Stimulated activated CD8-positive, alpha-beta memory T cell treated with anti-CD3 and anti-CD28 coated beads, Interleukin-7, amount 100 ng/mL, for 1 hour (primary cell): ENCODE measurements around the gene CCDC149.

Experiments
- DNase-seq, 2 donors: peaks; one replicate each; pipeline ENCODE4 v3.0.0-alpha.2; 2020; ENCODE audit warnings: low read depth in 2 of 2

CCDC149 gene

DNA sequence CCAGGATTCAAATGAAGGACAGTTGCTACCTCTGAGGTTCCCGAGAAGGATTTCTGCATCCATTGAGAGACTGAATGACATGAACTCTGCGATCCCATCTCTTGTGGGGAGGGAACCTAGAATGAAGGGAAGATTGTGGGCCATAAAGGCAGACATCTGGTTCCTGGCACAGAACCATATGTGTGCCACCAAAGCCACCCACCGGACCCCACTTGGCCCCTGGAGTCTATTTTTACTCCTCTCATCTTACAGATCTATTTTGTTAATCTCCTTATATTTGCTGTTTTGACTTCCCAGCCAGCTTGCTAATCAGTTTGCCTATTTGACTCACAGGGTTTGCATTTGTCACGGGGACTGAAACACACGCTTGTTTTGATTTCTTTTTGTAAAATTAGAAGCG lies 110.2 kb downstream of the CCDC149 start:
- DNase-seq, result no peak

DNA sequence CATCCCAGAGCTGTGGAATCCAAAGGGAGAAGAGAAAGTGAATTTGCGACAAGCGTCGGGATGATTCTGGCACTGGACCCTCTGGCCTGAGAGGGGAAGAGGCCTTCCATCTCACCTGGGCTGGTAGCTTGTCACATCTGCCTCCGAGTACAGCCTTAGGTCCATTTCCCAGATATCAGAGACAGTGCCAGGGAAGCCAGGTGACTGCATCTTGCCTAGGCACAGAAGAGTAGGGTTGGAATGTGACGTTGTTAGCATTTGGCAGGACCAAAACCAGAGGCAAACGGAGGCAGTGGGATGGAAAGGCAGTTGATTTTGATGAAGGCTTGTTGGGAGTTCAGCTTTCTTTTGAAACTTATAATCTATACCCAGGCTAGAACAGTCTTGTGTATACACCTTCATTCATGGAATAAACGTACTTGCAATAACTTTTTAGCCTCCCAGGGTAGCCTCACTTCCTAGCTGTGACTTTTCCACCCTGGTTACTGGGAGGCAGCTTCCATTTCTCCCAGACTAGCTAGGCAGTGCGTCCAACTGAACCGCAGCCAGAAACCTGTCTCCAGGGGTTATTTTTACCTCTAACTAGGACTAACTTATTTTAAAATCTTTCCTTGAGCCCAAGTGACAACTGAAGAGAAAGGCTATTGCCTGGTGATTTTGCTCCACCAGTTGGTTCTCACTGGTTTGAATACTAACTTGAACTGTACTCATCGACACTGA lies 111.5 kb downstream of the CCDC149 start:
- no peak for DNase-seq

DNA sequence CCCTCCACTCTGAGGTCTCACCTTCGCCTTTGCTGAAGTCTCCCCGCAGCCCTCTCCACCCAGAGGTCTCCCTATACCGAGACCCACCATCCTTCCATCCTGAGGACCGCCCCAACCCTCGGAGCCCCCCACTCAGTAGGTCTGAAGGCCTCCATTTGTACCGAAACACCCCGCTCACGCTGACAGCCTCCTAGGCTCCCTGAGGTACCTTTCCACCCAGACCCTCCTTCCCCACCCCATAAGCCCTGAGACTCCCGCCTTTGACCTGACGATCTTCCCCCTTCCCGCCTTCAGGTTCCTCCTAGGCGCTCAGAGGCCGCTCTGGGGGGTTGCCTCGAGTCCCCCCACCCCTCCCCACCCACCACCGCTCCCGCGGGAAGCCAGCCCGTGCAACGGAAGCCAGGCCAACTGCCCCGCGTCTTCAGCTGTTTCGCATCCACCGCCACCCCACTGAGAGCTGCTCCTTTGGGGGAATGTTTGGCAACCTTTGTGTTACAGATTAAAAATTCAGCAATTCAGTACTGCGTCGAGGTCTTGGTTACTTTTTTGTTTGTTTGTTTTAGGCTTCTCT lies 112.4 kb downstream of the CCDC149 start:
- no peak for DNase-seq

GRCh38 chr4:24799544-24800324 lies 113.1 kb downstream of the CCDC149 start:
- DNase-seq, result no peak

DNA sequence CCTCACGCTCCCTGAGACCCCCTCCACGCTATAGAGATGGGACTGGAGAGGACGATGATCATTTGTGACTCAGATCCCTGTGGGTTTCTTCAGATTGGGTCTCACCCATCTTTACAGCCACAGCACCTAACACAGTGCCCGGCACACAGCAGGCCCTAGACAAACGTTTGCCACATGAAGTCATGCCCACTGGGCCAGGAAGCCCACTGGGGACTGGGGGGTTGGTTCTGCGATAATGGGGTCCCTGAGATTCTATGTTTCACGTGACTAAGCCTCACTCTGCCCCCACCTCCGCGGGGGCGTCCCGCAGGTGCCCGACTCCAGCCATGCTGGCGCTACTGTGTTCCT lies 113.7 kb downstream of the CCDC149 start:
- no peak for DNase-seq

GRCh38 chr4:24798036-24798610 lies 114.7 kb downstream of the CCDC149 start:
- no peak for DNase-seq

DNA sequence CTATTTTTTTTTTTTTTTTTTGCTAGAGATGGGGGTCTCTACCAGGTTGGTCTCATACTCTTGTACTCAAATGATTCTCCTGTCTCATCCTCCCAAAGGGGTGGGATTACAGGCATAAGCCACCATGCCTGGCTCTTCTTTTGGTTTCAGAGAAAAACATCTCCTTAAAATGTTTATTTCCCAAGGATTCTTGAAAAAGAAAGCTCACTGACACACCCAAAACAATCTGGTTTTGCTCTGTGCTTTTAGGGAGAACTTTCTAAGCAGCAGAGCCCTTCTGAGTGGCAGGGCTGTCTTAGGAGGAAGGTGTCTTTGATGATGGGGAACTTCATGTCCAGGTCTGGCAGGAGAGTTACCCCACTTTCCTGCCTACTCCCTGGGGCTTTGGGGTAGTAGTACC lies 116.2 kb downstream of the CCDC149 start:
- no peak for DNase-seq

- no peak for DNase-seq
Observed at GRCh38 chr4:24795666-24796381, 117.0 kb downstream of the CCDC149 start.

DNA sequence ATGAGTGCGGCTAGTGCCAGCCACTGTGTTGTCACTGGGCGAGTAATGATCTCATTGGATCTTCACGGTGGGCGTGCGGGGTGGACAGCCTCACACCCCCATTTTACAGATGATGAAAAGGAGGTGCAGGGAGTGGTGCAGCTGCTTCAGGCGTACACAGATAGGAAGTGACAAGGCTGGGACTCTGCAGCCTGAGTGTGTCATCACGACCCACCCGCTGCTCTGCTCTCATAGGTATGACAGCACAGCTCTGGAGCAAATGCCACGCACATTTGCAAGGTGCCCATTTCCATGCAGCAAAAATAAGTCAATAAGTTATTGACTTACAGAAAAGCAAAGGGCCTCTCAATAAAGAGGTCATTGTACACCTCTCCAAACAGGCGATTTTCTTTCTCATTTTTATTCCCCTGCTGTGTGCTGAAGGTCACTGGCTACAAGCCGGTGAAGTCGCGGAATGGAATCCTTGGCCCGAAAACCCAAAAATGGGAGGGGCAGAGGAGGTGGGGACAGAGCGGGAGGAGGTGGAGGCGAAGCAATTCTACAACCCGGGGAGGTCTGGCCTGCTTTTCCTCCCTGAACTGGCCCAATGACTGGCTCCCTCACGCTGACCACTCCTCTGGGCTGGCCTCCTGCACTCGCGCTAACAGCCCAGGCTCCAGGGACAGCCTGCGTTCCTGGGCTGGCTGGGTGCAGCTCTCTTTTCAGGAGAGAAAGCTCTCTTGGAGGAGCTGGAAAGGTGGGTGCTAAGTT lies 117.8 kb downstream of the CCDC149 start, which contains the start of gene SOD3:
TSS of gene SOD3 (plus strand) at position 658 of the 750 bp plus-strand sequence. CDS start 3,949 bp downstream, outside the sequence.
- no peak for DNase-seq

- no peak for DNase-seq
Observed at GRCh38 chr4:24794480-24794879, 118.4 kb downstream of the CCDC149 start.

- no peak for DNase-seq
Observed at GRCh38 chr4:24794051-24794450, 118.8 kb downstream of the CCDC149 start.

DNA sequence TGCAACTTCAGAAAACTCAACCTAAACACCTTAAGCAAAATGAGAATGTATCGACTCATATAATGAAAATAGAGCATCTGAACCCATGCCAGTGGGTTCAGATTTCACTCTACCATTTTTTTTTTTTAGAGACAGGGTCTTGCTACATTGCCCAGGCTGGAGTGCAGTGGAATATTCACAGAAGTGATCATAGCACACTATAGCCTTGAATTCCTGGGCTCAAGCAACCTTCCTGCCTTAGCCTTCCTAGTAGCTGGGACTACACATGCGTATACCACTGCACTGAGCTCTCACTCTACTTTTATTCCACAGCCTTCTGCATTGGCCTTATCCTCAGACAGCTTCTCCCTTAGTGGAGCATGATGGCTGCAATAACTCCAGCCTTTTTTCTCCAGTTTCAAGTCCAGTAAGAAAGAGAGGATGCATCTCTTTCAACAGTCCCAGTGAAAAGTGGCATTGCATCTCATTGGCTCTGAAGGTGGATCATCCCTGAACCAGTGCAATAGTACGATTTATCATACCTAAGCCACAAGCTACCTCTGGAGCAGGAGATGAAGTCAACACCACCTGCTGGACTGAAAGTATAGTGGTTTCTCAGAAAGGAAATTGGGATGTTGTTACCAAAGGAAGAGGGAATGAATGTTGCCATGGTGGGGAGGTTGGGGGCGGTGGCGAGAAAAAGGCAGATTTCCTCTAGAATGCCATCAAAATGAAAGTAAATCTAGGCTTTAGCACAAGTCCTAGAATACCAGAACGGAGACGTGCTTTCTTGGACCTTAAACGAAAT lies 119.4 kb downstream of the CCDC149 start:
- DNase-seq, result no peak

DNA sequence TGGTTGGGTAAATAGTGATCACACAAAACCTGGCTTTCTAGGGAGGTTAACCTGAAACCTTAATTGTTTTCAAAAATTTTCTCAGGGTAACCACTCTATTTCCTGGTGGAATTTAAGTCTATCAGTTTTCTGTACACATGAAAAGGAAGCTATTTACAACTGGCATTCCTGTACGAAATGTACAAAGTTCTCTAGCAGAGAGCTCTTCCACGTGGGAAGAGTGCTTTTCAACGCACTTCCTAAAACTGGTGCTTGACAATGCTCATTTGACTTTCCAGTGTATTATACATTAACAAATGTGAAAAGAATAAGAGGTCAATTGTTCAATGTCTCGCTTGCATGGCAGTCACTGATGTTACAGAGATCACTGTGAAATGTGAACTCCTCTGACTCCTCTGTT lies 120.3 kb downstream of the CCDC149 start:
- DNase-seq, result no peak

DNA sequence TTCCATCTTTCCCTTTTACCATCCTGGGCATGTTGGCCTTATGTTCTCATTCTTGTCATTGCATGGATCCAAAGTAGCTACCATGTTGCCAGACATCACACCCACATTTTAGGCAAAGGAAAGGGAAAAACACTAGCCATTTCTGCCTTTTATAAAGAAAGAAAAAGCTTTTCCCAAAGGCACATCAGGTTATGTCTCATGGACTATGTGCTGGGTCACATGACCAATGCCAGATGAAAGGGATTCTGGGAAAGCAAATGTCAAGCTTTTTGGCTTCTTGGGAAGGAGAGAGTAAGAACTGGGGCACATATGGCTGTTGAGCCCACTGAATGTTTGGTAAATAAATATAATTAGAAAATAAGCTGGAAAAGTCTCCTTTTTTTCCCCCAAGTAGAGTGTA lies 121.8 kb downstream of the CCDC149 start:
- DNase-seq, result no peak

DNA sequence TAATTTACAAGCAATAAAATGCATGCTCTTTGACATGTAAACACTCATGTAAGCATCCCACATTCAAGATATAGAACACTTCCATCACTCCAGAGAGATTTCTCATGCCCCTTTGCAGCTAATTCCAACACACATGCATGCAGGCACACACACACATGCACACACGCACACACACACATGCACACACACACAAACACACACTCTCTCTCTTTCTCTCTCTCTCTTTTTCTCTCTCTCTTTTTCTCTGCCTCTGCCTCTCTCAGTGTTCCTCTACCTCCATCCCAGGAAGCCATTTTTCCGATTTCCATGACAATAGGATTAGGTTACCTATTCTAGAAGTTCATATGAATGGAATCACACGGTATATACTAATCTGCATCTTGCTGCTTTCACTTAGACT lies 129.3 kb downstream of the CCDC149 start:
- no peak for DNase-seq

DNA sequence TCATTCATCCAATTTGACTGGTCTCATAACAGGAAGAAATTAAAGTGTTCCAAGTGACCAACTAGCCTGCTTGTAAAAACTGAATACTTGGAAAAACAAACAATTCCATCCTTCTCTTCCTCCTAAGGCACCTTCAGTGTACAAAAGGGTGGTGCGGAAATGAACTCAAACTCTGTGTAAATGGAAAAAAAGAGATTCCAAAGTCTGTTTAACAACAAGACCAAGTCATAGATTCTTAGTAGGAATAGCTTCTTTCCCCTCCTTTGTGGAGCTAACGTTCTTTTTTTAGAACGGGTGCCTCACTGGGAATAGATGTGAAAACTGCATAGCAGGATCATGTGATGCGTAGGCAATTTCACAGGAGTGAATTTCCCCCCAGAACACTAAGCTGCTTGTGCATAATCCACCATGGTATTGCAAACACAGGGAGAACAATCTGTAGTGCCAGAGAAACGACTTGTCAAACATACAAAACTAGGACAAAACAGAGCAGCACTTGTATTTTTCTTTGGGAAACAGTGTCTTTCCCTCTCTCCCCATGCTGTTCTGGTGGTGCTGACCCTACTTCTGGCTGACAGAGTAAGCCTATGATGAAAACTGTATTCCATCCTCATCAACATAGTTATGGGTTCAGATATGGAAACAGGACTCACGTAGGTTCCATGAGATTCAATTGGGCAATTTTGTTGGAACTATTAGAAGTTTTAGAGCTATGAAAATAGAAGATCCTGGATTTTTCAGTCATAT lies 130.7 kb downstream of the CCDC149 start:
- DNase-seq, result no peak

GRCh38 chr4:24780936-24781495 lies 131.8 kb downstream of the CCDC149 start:
- no peak for DNase-seq

DNA sequence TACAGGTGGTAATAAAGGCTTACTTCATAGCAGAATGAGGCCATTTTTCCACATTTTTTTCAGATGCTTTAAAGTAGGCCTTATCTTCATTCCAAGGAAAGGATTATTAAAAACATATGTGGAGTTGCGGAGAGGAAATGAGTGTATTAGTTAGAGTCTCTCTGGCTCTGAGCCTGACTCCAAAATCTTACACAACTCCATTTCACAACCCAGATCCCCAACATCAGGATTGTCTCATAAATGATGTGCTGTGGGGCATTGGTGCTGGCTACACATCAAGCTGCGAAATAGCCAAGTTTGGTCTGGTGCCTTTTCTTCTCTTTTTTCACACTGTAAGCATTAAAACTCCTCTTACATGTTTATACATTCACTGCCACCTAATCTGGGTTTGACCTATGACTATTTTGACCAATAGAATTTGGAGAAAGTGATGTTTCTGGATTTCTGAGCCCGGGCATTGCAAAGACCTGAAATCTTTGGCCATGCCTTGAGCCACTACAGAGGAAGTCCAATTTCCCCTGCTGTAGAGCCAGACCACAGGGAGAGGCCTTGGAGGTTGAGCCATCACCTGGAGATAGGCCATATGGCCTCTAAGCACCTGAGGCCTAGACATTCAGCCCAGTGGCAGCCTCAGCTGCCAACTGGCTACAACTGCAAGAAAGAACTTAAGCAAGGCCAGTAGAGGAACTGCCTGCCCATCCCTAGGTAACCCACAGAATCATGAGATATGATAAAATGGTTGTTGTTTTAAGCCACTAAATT lies 134.2 kb downstream of the CCDC149 start:
- no peak for DNase-seq
